HG02885 (cell line): ENCODE data around the gene HDAC4.

Experiments used
- ATAC-seq: cut with Tn5 transposase; IDR thresholded peaks from one replicate; pipeline ENCODE4 v1.9.1; 2021; ENCODE audit warnings: mild to moderate bottlenecking; ENCODE audit not compliant: unreplicated experiment, poor library complexity

The HDAC4 gene

DNA sequence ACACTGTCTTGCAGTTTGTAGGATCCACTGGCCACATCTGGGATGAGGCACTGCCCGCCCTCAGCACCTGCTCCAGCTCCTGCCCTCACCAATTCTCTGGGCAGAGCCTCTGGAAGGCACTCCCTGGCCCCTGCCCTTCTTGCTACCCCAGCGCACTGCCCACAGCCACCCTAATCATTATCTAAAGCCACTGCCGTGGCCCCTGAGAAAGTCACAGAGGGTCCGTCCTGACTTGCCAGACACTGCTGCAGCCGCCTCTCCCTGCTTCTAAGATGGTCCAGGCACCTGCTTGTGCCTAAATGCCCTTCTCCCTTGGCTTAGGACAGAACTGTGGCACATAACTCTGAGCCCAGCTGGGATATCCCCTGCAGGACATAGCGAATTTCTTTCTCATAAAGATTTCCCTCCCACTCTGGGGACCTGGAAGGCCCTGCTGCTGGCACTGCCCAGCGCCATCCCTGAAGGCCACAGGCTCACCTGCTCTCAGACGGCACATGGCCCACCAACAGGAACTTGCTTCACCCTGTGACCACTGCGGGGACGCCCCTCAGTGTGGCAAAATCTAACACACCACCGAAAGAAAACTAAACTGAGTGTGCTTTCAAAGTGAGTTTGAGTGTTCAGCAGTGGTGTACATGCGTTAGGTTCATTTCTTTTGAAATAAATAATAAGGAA is 244.9 kb downstream of the HDAC4 start:
- no peak for ATAC-seq

DNA sequence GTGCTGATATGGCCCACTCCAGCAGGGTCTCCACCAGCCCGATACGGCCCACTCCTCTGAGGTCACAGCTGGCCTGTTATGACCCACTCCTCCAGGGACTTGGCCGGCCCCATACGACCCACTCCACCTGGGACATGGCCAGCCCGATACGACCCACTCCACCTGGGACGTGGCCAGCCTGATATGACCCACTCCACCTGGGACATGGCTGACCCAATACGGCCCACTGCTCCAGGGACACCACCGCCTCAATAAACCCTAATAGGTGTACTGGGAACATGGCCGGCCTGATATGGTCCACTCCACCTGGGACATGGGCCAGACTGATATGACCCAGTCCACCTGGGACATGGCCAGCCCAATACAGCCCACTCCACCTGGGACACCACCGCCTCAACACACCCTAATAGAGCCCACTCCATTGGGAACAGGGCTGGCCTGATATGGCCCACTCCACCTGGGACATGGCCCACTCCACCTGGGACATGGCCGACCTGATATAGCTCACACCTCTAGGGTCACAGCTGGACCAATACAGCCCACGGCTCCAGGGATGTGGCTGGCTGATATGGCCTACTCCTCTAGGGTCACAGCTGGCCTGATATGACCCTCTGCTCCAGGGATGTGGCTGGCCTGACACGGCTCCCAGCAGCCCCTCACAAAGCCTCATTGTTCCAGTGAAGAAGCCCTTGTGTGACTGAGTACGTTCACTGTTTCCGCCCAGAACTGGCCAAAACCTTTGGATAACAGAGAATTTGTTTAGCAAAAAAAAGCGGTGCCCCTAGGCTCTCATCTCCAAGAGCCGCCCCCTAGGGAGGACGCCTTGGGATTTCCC is 245.6 kb downstream of the HDAC4 start:
- no peak for ATAC-seq

DNA sequence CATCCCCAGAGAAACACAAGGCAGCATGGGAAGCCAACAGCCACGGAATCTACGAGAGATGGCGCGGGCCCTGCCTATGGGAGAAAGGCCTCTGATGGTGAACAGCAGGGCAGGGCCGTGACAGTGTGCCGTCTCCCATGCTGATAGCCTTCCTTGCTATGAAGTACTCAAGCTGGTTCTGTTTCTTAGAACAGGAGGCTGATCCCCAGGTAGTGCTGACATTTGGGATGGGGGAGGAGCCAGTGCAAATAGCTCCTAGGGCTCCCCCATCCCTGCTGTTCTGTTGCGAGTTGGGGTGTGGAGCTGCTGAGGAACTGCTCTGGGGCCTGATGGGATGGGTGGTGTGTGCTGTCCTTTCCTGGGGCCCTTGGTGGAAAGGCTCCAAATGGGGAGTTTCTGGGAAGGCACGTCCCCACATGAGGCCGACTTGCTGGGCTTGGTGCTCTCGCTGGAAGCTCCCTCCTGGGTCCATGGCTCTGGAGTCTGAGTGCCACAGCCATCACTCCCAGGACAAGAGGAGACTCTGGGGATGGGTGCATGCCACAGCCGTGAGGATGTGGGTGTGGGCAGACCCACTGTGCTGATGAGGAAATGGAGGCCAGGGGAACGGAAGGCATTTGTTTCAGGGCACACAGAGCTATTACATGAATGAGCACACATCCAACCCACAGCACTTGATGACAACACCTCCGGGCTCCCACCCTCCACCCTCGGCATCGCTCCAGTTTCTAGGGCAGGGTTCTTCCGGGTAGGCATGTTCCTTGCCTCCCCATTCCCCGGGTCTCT is 246.8 kb downstream of the HDAC4 start:
- ATAC-seq: no peak

DNA sequence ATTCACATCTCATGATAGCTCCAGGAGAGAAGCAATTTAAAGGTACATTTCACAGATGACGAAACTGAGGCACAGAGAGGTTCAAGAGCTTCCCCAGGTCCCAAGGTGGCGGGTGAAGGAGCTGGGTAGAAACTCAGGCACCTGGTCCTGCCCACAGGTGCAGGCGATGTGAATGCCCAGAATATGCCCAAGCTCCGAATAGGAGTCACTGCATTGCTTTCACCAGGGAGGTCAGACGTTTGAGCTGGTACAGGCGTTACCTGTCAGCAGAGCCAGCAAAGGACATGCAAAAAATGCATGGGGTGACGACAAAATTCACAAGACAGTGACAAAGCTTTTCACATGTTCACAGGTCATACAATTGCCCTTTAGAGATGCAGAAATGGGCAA is 247.9 kb downstream of the HDAC4 start:
- no peak for ATAC-seq

DNA sequence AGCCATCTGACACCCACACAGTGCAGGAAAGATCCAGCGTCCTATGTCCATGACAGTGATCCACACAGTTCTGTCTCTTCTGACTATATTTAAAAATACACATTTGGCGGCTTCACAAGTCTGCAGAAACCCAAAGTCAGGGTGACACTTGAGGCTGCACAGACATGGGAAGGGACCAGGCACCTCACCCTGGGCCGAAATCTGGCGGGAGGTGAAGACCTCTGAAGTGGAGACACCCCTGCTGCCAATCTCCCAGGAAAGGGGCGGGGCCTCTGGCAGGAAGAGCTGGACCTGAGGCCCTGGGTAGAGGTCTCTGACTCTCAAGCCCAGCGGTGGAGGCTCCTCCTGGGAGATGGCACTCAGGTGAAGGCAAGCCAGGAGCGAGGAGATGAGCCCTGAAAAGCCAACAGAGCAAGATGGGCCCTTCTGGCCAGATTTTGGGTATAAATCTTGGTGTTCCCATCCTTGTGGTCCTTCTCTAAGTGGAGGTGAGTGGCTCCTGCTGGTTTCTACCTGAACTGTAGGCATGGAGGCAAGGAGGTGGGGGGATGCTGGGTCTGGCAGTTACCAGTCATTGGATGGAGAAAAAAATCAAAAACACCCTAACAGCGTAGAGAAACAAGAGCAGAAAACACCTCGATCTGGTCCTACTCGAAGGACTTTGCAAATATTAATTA is 248.4 kb downstream of the HDAC4 start:
- no peak for ATAC-seq

DNA sequence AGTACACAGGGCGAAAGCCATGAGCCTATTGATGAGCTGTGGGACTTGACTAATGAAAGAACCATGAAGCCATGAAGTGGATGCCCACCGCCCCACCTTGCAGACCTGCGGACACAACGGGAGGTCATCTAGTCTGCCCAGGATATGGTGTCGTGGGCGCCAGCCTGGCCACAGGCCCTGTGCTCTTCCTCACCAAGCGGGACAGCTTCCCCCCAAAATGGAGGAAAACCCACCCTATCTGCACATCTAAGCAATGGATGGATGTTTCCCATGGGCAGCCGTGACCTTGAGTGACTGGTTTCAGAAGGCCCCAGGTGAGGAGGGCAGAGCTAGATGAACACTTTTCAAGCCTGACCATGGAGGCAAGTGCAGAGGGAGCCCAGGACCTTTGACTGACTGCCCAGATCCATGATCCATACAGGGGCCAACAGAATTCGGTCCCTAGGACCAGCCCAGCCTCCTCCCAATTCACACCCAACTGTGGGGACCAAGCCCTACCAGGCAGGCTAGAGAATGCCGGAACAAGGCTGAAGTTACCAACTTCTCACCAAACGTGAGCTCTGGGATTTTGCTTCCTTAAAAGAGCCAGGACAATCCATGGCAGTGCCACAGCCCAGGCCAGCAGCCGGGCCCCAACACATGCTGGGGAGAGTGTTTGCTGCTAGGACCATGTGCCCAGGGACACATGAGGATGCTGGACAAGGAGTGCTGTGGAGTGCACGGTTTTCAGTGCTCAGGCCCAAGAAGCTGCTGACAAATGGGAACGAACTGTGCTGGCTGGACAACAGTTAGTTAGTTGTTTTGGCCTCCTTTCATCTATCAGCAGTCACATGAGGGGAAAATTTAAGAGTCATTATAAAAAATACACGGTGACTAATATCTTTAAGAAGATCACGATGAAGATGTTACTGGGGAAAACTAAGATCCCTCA is 249.4 kb downstream of the HDAC4 start:
- ATAC-seq: no peak

DNA sequence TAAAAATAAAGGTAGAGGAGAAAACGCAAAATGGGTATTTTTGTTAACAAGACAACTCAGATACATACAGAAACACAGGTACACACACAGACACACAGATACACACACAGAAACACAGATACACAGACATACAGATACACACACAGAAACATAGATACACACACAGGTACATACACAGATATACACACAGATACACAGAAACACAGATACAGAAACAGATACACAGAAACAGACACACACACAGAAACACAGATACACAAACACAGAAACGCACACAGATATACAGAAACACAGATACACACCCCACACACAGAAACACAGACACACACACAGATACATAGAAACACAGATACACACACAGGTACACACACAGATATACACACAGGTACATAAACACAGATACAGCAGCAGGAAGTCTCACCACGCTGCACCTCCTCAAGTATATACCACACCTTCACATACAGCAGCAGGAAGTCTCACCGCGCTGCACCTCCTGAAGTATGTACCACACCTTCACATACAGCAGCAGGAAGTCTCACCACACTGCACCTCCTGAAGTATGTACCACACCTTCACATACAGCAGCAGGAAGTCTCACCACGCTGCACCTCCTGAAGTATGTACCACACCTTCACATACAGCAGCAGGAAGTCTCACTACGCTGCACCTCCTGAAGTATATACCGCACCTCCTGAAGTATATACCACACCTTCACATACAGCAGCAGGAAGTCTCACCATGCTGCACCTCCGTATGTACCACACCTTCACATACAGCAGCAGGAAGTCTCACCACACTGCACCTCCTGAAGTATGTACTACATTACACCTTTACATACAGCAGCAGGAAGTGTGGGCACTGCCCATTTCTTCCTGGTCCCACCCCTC is 250.5 kb downstream of the HDAC4 start:
- ATAC-seq: no peak

DNA sequence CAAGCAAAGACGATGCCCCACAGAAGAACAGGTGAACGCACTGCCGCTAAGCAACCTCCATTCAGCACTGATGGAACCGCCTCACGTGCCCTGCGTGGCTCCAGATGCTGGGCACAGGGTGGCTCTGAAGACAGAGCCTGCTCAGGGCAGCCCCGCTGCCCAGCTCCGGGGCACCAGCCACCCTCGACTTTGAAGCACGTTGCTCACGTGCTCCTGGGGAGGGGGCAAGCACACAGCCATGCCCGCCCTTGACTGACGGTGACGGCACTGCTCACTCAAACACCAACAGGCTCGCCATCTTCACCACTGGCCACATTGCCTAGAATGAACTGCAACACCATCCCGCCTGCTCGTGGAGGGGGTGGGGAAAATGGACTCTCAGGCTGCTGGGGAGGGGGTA is 251.3 kb downstream of the HDAC4 start:
- ATAC-seq: no peak

DNA sequence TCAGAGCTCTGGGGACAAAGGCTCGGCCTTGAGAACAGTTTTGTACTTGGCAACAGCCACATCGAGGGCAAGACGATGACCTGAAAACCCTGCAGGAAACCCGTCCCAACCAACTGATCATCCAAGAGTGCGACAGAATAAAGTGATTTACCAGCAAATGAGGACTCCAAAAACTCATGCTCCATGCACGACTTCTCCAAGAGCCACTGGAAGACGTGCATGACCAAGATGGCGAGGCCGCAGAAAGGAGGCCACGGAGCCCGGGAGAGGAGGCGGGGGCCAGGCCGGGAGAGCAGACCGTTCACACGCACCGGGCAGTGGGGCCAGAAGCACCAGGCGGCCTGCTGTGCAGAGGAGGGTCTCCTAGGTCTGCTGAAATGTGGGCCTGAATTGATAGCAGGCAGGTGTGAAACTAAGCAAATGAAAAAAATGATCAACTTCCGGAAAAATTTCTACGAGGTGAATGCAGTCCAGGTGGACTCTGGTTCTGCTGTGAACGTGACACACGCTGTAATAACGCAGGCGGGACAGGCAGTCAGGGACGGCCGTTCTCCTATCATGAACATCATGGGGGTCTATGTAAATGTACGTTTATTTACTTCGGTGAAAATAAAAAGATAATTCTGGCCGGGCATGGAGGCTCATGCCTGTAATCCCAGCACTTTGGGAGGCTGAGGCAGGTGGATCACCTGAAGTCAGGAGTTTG is 252.2 kb downstream of the HDAC4 start:
- no peak for ATAC-seq

DNA sequence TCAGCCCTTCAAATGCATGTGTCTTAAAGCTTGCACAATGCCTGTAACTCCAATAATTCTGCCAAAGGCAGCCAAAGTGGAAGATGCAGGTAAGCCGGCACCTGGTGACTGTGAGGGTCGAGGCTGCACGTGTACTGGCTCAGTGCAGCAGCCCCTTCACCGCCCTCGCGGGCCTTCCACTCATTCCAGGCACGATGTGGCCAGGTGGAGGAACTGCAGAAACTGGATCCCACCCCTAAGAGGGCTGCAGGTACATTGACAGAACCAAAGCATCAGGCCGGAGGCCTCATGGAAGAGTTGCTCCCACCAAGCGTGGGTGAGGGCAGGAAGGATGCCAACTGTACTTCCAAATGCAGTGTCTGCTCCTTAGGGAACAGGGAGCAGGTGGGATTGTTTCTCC is 253.4 kb downstream of the HDAC4 start:
- no peak for ATAC-seq

DNA sequence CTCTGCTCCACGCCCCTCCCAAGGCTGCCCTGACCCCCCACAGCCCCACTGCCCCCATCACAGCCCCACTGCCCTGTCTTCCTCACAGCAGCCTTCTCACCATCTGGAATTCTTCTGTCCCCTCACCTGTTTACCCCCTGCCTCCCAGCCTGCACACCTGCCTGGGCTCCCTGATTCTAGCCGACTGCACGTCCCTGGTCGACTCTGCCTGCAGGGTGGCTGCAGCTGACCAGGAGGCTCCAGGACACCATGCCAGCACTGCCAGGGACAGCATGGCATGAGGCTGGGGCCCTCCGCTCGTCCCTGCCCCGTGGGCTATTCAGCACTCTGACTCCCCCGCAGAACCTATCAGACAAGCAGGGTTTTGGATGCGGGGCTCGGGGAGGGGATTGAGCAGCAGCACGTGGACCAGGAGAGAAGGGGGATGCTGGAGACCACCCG is 254.1 kb downstream of the HDAC4 start:
- ATAC-seq: no peak

DNA sequence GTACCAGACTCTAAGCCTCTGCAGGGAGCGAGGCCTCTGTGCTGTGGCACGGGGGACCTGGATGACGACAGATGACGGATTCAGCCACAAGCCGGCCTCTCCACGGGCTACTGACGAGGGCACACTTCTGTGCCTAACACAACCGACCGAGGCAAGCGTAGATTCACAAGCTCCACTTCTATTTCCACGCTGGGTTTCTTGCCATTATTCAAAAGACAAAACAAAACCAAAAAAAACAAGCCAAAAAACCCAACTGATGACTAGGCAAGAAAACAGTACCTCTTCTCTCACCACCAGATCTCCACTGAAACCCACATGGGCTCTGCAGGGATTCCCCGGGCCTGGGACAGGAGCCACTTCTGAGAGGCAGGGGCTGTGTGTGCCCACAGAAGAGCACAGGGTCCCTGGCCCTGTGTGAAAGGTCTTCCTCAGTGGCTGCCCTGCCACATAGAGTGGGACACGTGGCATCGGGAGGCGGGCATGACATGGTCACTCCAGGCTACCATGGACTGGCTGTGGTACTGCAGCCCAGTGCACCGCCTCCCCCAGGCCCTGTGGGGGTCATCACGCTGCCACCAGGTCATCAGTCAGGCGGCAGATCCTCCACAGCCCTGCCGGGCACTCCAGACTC is 254.7 kb downstream of the HDAC4 start:
- no peak for ATAC-seq

DNA sequence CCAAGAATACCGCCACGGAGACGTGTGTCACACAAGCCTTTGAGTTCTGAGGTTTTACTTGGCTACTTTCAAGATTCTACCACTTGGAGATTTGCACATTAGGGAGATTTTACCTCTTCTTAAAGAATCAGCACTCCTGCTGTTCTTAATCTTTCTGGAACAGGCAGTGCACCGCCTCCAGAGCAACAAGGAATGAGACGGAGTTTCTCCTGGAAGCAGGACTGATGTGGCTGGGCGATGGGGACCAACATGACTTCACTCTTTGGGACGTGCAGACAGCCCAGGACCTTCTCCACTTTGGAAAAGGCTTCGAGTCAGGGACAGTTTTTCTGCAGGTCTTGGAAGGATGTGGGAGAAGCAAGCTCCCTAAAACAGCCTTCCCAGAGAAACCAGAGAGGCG is 255.2 kb downstream of the HDAC4 start:
- ATAC-seq: no peak

DNA sequence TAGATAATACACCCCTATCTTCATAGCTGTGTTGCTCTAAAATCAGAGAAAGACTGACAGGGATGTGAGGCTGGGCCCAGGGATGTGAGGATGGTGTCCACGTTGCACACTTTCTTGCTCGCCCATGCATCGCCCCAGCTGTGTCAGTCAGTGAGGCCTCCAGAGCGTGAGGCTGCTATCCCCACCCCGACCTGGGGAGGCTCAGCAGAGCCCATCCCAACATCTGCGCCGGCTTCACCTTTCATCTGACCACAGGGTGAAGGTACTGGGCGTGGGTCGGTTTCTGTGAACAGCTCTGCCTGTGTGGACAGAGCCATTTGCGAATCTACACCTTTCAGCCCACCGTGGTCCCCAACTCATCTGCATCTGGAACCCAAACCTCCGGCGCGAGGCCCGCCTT is 255.7 kb downstream of the HDAC4 start:
- no peak for ATAC-seq

DNA sequence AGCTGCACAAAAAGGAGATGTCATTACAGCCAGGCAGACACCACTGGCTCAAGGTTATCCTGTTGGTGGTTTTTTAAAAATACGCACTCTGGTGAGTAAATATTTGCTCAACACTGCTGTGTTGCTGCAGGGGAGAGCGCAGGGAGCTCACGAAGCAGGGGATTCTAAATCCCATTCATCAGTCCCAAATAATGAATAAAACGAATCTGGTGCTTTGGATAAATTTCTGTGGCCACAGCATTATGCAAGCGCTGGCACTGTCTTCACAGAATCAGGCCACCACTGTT is 256.2 kb downstream of the HDAC4 start:
- ATAC-seq: no peak

DNA sequence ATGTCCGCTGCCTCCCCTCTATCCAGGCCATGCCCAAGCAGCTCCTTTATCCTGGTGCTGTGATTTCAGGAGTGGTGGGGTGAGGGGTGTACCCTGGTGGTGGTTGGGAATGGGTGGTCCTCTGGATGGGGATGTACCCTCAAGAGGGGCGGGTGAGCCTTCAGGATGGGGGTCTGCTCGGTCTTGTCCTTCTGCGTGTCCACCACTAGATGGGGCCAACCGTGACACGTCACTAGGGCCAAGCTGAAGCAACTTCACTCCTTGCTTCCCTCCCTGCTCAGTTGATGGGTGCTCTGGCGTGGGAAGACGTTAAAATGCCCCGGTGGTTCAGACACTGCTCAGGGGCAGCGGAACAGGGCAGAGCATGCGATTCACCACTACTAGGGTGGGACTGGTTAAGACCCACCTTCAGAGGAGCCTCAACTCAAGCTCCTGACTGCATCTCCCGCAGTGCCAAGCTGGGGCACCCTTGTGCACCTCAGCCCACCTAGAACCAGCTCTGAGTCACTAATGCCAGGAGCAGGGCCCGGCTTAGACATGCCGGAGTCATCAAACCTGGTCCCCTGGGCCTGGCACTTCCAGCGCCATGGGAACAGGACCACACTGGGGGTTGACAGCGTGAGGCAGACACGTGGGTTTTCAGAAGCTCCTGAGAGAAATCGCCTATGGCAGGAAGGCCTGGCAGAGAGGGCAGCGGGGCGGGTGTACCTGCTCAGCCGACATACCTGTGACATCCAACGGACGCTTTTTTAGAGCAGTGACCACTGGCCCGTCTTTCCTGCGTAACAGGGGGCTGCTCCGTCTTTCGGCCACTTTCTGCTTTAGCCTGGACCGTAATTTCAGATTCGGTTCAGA is 256.7 kb downstream of the HDAC4 start:
- no peak for ATAC-seq

DNA sequence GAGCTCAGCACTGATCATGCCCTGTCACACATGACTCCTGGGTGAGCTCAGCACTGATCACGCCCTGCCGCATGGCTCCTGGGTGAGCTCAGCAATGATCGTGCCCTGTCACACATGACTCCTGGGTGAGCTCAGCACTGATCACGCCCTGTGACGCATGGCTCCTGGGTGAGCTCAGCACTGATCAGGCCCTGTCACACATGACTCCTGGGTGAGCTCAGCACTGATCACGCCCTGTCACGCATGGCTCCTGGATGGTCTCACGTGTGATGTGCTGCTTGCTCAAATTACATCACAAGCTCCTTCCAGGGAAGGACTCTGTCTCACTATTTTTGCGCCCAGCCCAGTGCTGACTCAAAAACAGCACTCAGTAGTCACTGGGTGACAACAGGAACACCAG is 258.0 kb downstream of the HDAC4 start:
- ATAC-seq: no peak
